ENCODE data around the gene KLHL29.

DNA sequence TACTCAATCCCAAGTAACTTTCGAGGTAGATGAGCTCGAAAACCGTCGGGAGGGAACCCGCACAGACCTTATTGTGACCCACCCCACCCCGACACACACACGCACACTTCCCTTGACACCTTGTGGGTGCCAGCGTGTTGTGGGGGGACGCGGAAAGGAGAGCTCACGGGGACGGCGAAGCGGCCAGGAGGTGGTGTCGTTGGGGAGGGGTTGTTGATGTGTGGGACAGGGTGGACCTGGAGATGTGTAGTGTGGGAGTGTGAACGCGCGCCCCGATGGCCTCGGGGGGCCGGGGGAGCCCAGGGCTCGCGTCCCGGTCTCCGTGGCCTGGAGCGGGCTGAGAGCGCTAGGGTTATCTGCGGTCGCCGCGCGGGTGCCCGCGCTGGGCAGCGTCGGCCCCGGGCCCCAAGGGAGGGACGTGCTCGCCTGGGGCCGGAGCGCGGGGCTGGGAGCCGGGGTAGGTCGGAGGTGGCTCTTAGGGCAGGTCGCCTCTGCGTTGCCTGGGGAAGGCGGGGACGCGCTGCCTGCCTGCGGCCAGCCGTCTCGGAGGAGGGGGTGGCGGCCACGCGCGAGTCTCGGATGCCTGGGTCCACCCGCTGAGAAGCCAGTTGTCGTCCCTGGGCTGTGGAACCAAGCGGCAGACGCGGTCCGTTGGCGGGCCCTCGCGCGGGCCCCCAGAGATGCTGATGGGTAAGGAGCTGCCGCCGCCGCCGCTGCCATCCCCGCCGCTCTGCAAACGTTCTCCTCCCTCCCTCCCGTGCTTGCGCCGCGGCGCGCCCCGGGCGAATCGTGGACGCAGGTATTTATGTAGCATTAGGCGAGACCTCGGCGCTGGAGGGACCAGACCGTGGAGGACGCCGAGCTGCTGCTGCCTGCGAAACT, 1.6 kb downstream of the KLHL29 start:
- TF ChIP-seq POLR2A (IDR thresholded peaks at IDR 0.05; ENCODE audit: low read depth, low read length) = no peak
- no peak for TF ChIP-seq POLR2AphosphoS5 (IDR thresholded peaks at IDR 0.05; ENCODE audit: low read depth, low read length)
